Measurements from ENCODE around the gene GTPBP1. TPM values are rescaled to one million over a fixed set of nuclear protein-coding genes. Genes with fewer than 3 reads are reported as not detected.

The GTPBP1 gene
- polyA plus RNA-seq, 3 donors = 6.7 to 41.4 (median 12.7) TPM

DNA sequence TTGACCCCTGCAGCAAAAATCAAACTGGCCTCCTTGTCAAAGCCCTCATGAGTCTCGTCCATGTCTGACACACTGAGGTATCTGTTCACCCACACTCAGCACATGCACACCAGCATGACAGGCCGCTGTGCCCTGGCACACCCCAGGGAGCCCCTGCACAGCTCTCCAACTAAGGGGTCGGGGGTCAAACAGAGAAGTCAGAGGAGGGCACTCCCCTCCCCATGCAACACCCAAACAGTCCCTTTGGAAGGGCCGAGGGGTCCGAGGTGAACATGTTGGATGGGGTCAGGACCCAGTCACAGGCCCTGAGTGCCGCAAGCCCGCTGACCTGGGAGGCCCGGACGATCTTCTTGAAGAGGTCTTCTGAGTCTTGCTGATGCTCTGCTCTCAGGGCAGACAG lies 35.4 kb downstream of the GTPBP1 start:
- H3K27me3 ChIP-seq (ENCODE audit: control insufficient read depth in 2 of 2, insufficient read depth in 2 of 2, low read length in 2 of 2) = no peaks in the 10 kb centered on the region
- no peaks in the 10 kb centered on the region for H3K9me3 ChIP-seq (replicated peaks in 1 of 2; ENCODE audit: control insufficient read depth in 1 of 2, insufficient read depth in 1 of 2, low read length in 2 of 2)
- intact Hi-C loops (cut with micrococcal nuclease) = no loop called here
- H3K4me2 ChIP-seq (replicated peaks; ENCODE audit: extremely low read depth, low read length, poor library complexity, severe bottlenecking) = no peak overlapping the region
- no peak for DNase-seq
- Mint-ChIP-seq H3K27ac (peak overlapping the region in 2 of 7 donors; percentile 13 to 26), H3K27me3 (ENCODE audit: low read depth in 3 of 3) (peaks cover 0 to 1% (median 0%) of the 10 kb centered on the region in 3 donors), H3K4me1 (no peaks in the 10 kb centered on the region), H3K36me3 (peaks cover 91 to 100% of the 10 kb centered on the region in 2 donors), H3K4me3 (no peak overlapping the region), H3K9me3 (no peaks in the 10 kb centered on the region)
- H3K27ac ChIP-seq (ENCODE audit: low read depth in 1 of 2, low read length in 2 of 2) = no peak overlapping the region
- H3K4me3 ChIP-seq (replicated peaks in 1 of 3; ENCODE audit: low read depth in 2 of 3, low read length in 3 of 3) = no peak overlapping the region
- H4K20me1 ChIP-seq (ENCODE audit: insufficient read depth, low read length) = peaks cover 100% of the 10 kb centered on the region
- WGBS (ENCODE audit: insufficient coverage) = 99% methylated on average over 7 of the region's 9 CpGs
- H3K4me1 ChIP-seq (ENCODE audit: control insufficient read depth in 1 of 2, insufficient read depth in 2 of 2, low read length in 2 of 2) = no peaks in the 10 kb centered on the region
- no peak overlapping the region for H3K9ac ChIP-seq (ENCODE audit: insufficient read depth, low read length, poor library complexity, severe bottlenecking)
- TF ChIP-seq, protein P1, sequence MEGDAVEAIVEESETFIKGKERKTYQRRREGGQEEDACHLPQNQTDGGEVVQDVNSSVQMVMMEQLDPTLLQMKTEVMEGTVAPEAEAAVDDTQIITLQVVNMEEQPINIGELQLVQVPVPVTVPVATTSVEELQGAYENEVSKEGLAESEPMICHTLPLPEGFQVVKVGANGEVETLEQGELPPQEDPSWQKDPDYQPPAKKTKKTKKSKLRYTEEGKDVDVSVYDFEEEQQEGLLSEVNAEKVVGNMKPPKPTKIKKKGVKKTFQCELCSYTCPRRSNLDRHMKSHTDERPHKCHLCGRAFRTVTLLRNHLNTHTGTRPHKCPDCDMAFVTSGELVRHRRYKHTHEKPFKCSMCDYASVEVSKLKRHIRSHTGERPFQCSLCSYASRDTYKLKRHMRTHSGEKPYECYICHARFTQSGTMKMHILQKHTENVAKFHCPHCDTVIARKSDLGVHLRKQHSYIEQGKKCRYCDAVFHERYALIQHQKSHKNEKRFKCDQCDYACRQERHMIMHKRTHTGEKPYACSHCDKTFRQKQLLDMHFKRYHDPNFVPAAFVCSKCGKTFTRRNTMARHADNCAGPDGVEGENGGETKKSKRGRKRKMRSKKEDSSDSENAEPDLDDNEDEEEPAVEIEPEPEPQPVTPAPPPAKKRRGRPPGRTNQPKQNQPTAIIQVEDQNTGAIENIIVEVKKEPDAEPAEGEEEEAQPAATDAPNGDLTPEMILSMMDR (IDR thresholded peaks at IDR 0.05) = no peak
- H3K36me3 ChIP-seq (replicated peaks in 1 of 2; ENCODE audit: control insufficient read depth in 1 of 2, insufficient read depth in 2 of 2, low read length in 2 of 2) = peaks cover 99 to 100% of the 10 kb centered on the region in 2 donors
- H3K79me2 ChIP-seq (ENCODE audit: insufficient read depth, low read length) = peaks cover 67% of the 10 kb centered on the region
- no peak overlapping the region for H2AFZ ChIP-seq (ENCODE audit: insufficient read depth, low read depth, low read length, poor library complexity, severe bottlenecking)

DNA sequence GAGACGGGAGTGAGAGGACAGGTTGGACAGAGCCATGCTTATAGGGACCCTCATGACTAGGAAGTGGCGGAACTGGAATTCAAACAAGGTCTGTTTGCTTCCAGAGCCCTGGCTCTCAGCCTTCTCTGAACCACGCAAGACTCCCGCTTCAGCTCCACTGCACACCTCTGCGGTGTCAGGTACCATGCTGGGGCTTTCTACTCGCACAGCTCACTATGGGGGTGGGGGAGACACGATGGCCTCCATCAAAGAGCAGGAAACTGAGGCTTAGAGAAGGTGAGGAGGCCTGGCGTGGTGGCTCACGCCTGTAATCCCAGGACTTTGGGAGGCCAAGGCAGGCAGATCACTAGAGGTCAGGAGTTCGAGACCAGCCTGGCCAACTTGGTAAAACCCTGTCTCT lies 35.8 kb downstream of the GTPBP1 start:
- H3K79me2 ChIP-seq (ENCODE audit: insufficient read depth, low read length) = peaks cover 71% of the 10 kb centered on the region
- H3K27ac ChIP-seq (ENCODE audit: low read depth in 1 of 2, low read length in 2 of 2) = no peak overlapping the region

More for the DNA sequence above, 35.8 kb downstream of the GTPBP1 start:
- Histone ChIP-seq H3K4me3 (replicated peaks in 1 of 3; ENCODE audit: low read depth in 2 of 3, low read length in 3 of 3) (no peak overlapping the region), H3K9ac (ENCODE audit: insufficient read depth, low read length, poor library complexity, severe bottlenecking) (no peak overlapping the region), H4K20me1 (ENCODE audit: insufficient read depth, low read length) (peaks cover 100% of the 10 kb centered on the region), H3K9me3 (replicated peaks in 1 of 2; ENCODE audit: control insufficient read depth in 1 of 2, insufficient read depth in 1 of 2, low read length in 2 of 2) (no peaks in the 10 kb centered on the region), H3K4me1 (ENCODE audit: control insufficient read depth in 1 of 2, insufficient read depth in 2 of 2, low read length in 2 of 2) (no peaks in the 10 kb centered on the region), H2AFZ (ENCODE audit: insufficient read depth, low read depth, low read length, poor library complexity, severe bottlenecking) (no peak overlapping the region), H3K27me3 (ENCODE audit: control insufficient read depth in 2 of 2, insufficient read depth in 2 of 2, low read length in 2 of 2) (no peaks in the 10 kb centered on the region), H3K36me3 (replicated peaks in 1 of 2; ENCODE audit: control insufficient read depth in 1 of 2, insufficient read depth in 2 of 2, low read length in 2 of 2) (peaks cover 99 to 100% of the 10 kb centered on the region in 2 donors), H3K4me2 (replicated peaks; ENCODE audit: extremely low read depth, low read length, poor library complexity, severe bottlenecking) (no peak overlapping the region)
- H3K4me3 Mint-ChIP-seq = no peak overlapping the region
- 98% methylated on average over 7 of the region's 10 CpGs for WGBS (ENCODE audit: insufficient coverage)
- H3K9me3 Mint-ChIP-seq = no peaks in the 10 kb centered on the region
- H3K27me3 Mint-ChIP-seq (ENCODE audit: low read depth in 3 of 3) = peaks cover 0 to 1% (median 0%) of the 10 kb centered on the region in 3 donors
- no peaks in the 10 kb centered on the region for H3K4me1 Mint-ChIP-seq
- intact Hi-C loops (cut with micrococcal nuclease) = no loop called here
- peak overlapping the region in 1 of 7 donors; percentile 26 for H3K27ac Mint-ChIP-seq
- TF ChIP-seq, protein P1 (IDR thresholded peaks at IDR 0.05) = no peak
- H3K36me3 Mint-ChIP-seq = peaks cover 91 to 100% of the 10 kb centered on the region in 2 donors
- DNase-seq = no peak
